ENCODE results near the gene LRP1B. TPM values are rescaled to one million over a fixed set of nuclear protein-coding genes. Genes with fewer than 3 reads are reported as not detected.

Gene LRP1B
- total RNA-seq, 2 donors from 2014 or later: 0.79 to 1.8 TPM

- H3K27ac Mint-ChIP-seq: no peak overlapping the region
- no peak overlapping the region for H3K4me3 Mint-ChIP-seq
- Histone ChIP-seq H3K36me3 (ENCODE audit: control insufficient read depth, insufficient read depth, low read length) (no peaks in the 10 kb centered on the region), H3K9me3 (ENCODE audit: control insufficient read depth, low read length) (no peaks in the 10 kb centered on the region), H3K9ac (ENCODE audit: extremely low read depth, low read length, poor library complexity, severe bottlenecking) (no peak overlapping the region), H3K27ac (ENCODE audit: low read depth, low read length) (no peak overlapping the region), H3K27me3 (ENCODE audit: control insufficient read depth, insufficient read depth, low read length, poor library complexity, severe bottlenecking) (no peaks in the 10 kb centered on the region), H3K4me3 (ENCODE audit: low read length) (no peak overlapping the region), H3K4me1 (ENCODE audit: control insufficient read depth, insufficient read depth, low read length) (no peaks in the 10 kb centered on the region)
- H3K36me3 Mint-ChIP-seq (ENCODE audit: low read depth): no peaks in the 10 kb centered on the region
- no peaks in the 10 kb centered on the region for H3K27me3 Mint-ChIP-seq (ENCODE audit: insufficient read depth)
- WGBS, 2 experiments (ENCODE audit: insufficient coverage in 1 of 2, insufficient read length in 1 of 2): 88% methylated on average over 1 of the region's 1 CpG; no CpG with 5 or more reads in 1 of the 2 experiments
- no peak for DNase-seq
- H3K9me3 Mint-ChIP-seq: no peaks in the 10 kb centered on the region
- peaks cover 6% of the 10 kb centered on the region for H3K4me1 Mint-ChIP-seq
- TF ChIP-seq, protein P1, sequence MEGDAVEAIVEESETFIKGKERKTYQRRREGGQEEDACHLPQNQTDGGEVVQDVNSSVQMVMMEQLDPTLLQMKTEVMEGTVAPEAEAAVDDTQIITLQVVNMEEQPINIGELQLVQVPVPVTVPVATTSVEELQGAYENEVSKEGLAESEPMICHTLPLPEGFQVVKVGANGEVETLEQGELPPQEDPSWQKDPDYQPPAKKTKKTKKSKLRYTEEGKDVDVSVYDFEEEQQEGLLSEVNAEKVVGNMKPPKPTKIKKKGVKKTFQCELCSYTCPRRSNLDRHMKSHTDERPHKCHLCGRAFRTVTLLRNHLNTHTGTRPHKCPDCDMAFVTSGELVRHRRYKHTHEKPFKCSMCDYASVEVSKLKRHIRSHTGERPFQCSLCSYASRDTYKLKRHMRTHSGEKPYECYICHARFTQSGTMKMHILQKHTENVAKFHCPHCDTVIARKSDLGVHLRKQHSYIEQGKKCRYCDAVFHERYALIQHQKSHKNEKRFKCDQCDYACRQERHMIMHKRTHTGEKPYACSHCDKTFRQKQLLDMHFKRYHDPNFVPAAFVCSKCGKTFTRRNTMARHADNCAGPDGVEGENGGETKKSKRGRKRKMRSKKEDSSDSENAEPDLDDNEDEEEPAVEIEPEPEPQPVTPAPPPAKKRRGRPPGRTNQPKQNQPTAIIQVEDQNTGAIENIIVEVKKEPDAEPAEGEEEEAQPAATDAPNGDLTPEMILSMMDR (conservative IDR thresholded peaks at IDR 0.05): no peak
These were observed 88.1 kb downstream of the LRP1B start for GRCh38 chr2:142042536-142043199.

DNA sequence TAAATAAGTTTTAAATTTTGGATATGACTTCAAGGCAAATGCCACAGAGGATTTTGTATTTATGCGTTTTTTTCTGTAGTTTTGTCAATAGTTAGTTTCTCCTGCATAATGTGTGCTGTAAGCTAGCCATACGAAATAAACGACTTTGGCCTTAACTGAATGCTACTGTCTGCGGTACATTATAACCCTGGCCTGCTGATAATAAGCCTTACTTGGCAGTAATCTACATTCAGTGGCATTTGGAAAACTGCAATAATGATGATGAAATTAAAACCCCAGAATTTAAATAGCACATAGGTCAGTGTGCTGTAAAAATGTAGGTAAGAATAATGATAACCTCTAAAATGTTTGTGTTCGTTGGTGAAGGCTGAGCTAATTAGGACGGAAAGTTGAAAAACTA lies 88.8 kb downstream of the LRP1B start:
- Mint-ChIP-seq H3K36me3 (ENCODE audit: low read depth) (no peaks in the 10 kb centered on the region), H3K27me3 (ENCODE audit: insufficient read depth) (no peaks in the 10 kb centered on the region), H3K27ac (no peak overlapping the region), H3K4me1 (peaks cover 13% of the 10 kb centered on the region), H3K4me3 (no peak overlapping the region), H3K9me3 (no peaks in the 10 kb centered on the region)
- TF ChIP-seq, protein P1 (conservative IDR thresholded peaks at IDR 0.05): no peak
- H3K36me3 ChIP-seq (ENCODE audit: control insufficient read depth, insufficient read depth, low read length): no peaks in the 10 kb centered on the region
- no peak overlapping the region for H3K4me3 ChIP-seq (ENCODE audit: low read length)
- H3K9me3 ChIP-seq (ENCODE audit: control insufficient read depth, low read length): no peaks in the 10 kb centered on the region
- no peaks in the 10 kb centered on the region for H3K27me3 ChIP-seq (ENCODE audit: control insufficient read depth, insufficient read depth, low read length, poor library complexity, severe bottlenecking)
- H3K9ac ChIP-seq (ENCODE audit: extremely low read depth, low read length, poor library complexity, severe bottlenecking): no peak overlapping the region
- H3K27ac ChIP-seq (ENCODE audit: low read depth, low read length): no peak overlapping the region
- DNase-seq: no peak
- peaks cover 2% of the 10 kb centered on the region for H3K4me1 ChIP-seq (ENCODE audit: control insufficient read depth, insufficient read depth, low read length)
- WGBS, 2 experiments (ENCODE audit: insufficient coverage in 1 of 2, insufficient read length in 1 of 2): 94 to 100% methylated on average over 3 to 6 of the region's 6 CpGs

- 80 to 90% methylated on average over 1 of the region's 1 CpG for WGBS, 2 experiments (ENCODE audit: insufficient coverage in 1 of 2, insufficient read length in 1 of 2)
- H3K9me3 ChIP-seq (ENCODE audit: control insufficient read depth, low read length): no peaks in the 10 kb centered on the region
- H3K27me3 Mint-ChIP-seq (ENCODE audit: insufficient read depth): no peaks in the 10 kb centered on the region
- no peak overlapping the region for H3K4me3 Mint-ChIP-seq
- TF ChIP-seq, protein P1 (conservative IDR thresholded peaks at IDR 0.05): no peak
- H3K36me3 Mint-ChIP-seq (ENCODE audit: low read depth): no peaks in the 10 kb centered on the region
- DNase-seq: no peak
- no peak overlapping the region for H3K27ac Mint-ChIP-seq
- H3K36me3 ChIP-seq (ENCODE audit: control insufficient read depth, insufficient read depth, low read length): no peaks in the 10 kb centered on the region
- H3K27me3 ChIP-seq (ENCODE audit: control insufficient read depth, insufficient read depth, low read length, poor library complexity, severe bottlenecking): no peaks in the 10 kb centered on the region
- H3K4me1 Mint-ChIP-seq: peaks cover 15% of the 10 kb centered on the region
- H3K4me3 ChIP-seq (ENCODE audit: low read length): no peak overlapping the region
- peaks cover 3% of the 10 kb centered on the region for H3K4me1 ChIP-seq (ENCODE audit: control insufficient read depth, insufficient read depth, low read length)
- no peak overlapping the region for H3K9ac ChIP-seq (ENCODE audit: extremely low read depth, low read length, poor library complexity, severe bottlenecking)
- no peak overlapping the region for H3K27ac ChIP-seq (ENCODE audit: low read depth, low read length)
- H3K9me3 Mint-ChIP-seq: no peaks in the 10 kb centered on the region
These were observed 89.7 kb downstream of the LRP1B start for GRCh38 chr2:142041105-142041504.
